Measurements from ENCODE around the gene PRRG2. TPM values are rescaled to one million over a fixed set of nuclear protein-coding genes. Genes with fewer than 3 reads are reported as not detected.

Gene PRRG2
- total RNA-seq, 1 donor from 2014 or later = 10.1 TPM

DNA sequence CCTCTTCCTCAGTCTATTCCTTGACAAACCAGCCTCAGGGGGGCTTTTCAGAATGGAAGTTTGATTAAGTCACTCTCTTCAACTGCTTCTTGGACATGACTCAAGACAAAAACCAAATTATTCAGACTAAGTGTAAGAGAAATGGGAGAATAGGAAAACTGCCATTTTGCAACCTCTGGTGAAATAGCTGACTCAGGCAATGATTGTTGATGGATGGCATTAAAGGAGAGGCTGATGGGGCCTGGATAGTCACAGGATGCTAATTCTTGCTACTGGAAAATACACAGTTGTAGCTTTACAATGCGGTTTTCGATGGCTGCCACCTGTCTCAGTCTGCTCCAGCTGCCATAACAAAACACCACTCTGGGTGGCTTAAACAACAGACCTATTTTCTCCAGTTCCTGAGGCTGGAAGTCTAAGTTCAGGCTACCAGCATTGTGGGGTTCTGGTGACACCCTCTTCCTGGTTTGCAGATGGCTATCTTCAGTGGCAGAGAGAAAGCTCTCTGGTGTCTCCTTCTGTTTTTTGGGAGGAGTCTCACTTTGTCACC is 6.8 kb upstream of the PRRG2 start:
- H3K4me1 ChIP-seq = peaks cover 12% of the 10 kb centered on the region
- H3K27me3 ChIP-seq = no peaks in the 10 kb centered on the region
- TF ChIP-seq, protein P1, sequence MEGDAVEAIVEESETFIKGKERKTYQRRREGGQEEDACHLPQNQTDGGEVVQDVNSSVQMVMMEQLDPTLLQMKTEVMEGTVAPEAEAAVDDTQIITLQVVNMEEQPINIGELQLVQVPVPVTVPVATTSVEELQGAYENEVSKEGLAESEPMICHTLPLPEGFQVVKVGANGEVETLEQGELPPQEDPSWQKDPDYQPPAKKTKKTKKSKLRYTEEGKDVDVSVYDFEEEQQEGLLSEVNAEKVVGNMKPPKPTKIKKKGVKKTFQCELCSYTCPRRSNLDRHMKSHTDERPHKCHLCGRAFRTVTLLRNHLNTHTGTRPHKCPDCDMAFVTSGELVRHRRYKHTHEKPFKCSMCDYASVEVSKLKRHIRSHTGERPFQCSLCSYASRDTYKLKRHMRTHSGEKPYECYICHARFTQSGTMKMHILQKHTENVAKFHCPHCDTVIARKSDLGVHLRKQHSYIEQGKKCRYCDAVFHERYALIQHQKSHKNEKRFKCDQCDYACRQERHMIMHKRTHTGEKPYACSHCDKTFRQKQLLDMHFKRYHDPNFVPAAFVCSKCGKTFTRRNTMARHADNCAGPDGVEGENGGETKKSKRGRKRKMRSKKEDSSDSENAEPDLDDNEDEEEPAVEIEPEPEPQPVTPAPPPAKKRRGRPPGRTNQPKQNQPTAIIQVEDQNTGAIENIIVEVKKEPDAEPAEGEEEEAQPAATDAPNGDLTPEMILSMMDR (IDR thresholded peaks at IDR 0.05) = no peak
- no peak overlapping the region for H3K4me3 ChIP-seq
- intact Hi-C loops (cut with DNase I) = no loop called here
- peaks cover 27% of the 10 kb centered on the region for H3K36me3 ChIP-seq
- no peak for DNase-seq
- H3K9me3 ChIP-seq = no peaks in the 10 kb centered on the region
- no peak for ATAC-seq
- no peak overlapping the region for H3K27ac ChIP-seq

DNA sequence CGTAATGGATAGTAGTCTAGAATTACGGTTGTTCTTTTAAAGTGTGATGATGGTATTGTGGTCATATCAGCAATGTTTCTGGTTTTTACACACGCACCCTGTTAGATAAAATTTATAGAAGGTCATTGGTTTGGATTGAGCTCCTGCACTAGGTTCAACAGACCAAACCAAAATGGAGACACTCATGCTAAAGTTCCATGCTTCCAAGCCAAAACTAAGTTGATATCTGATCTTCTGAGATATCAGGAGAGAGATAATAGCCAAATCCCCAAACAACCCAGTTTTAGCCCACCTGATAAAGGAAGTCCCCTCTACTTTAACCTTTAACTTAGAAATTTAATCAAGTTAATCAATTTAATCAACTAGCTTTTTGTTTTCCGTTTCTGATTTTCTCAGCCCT is 1.9 kb upstream of the PRRG2 start:
- Histone ChIP-seq H3K4me1 (peaks cover 9% of the 10 kb centered on the region), H3K27ac (no peak overlapping the region), H3K9me3 (no peaks in the 10 kb centered on the region), H3K36me3 (peaks cover 21% of the 10 kb centered on the region), H3K4me3 (peak overlapping the region; percentile 70), H3K27me3 (no peaks in the 10 kb centered on the region)
- DNase-seq = no peak
- ATAC-seq = no peak
- intact Hi-C loops (cut with DNase I) = no loop called here
- TF ChIP-seq, protein P1 (IDR thresholded peaks at IDR 0.05) = no peak

DNA sequence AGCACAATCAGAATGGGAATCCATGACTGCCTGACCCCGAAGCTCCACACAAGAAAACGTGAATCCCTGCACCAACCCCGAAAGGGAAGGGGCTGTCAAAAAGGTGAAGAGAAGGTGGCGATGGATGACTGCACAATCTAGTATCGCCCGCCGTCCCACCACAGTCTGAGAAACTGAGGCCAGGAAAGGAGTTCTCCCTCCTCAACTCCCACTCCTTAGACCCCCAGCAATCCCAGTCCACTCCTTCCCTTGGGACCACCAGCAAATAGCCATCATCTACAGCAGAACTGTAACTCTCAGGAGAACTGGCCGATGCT is 1.2 kb upstream of the PRRG2 start:
- H3K36me3 ChIP-seq = peaks cover 17% of the 10 kb centered on the region
- no peak for DNase-seq
- peak overlapping the region; percentile 76 for H3K27ac ChIP-seq
- no peaks in the 10 kb centered on the region for H3K9me3 ChIP-seq
- TF ChIP-seq, protein P1 (IDR thresholded peaks at IDR 0.05) = no peak
- H3K4me1 ChIP-seq = peaks cover 9% of the 10 kb centered on the region
- no peak for ATAC-seq
- H3K27me3 ChIP-seq = no peaks in the 10 kb centered on the region
- intact Hi-C loops (cut with DNase I) = no loop called here
- peak overlapping the region; percentile 70 for H3K4me3 ChIP-seq

DNA sequence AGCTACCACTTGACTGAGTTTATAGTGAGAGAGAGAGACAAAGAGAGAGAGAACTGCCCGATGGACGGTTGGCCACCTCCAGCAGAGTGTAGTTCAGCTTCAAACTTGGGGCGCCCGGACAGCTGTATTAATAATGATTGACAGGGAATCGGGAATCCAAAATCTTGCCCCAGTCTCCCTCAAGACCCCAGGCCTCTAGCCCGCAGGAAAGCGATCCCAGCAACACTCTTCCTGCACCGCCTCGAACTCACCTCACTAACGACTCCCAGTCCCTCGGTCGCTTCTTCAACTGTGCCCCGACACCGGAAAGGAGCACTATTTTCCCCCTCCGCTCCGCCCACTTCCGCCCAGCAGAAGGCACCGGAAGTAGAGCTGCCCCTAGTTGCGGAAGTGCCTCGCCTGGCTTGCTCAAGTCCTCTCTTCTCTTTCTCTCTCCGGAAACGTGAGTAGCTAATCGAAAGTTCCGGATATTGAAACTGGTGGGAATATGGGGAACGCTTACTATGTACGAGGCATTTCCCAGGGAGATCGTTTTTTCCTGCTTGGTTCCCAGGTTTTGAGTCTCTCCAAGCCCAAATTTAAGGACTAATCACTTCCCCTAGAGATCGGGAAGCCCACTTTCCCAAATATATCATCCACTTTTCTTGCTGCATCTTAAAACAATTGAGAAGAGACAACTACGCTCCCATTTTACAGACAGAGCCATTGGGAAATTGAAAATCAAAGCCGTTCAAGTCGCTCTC is 681 bp upstream of the PRRG2 start, which contains the start of gene NOSIP:
NOSIP (minus strand) TSS at position 293 of the 743 bp plus-strand sequence. CDS start 19,865 bp downstream, outside the sequence.
- Histone ChIP-seq H3K27me3 (no peaks in the 10 kb centered on the region), H3K4me3 (peak within 1 kb of the TSS; percentile 70), H3K36me3 (peaks cover 12% of the 10 kb centered on the region), H3K9me3 (no peaks in the 10 kb centered on the region), H3K4me1 (peaks cover 9% of the 10 kb centered on the region), H3K27ac (peak within 1 kb of the TSS; percentile 76)
- DNase-seq (peak; percentile 96), ATAC-seq (peak; percentile 98)
- TF ChIP-seq, protein P1 (IDR thresholded peaks at IDR 0.05) = no peak
- intact Hi-C loops (cut with DNase I) = no loop called here

DNA sequence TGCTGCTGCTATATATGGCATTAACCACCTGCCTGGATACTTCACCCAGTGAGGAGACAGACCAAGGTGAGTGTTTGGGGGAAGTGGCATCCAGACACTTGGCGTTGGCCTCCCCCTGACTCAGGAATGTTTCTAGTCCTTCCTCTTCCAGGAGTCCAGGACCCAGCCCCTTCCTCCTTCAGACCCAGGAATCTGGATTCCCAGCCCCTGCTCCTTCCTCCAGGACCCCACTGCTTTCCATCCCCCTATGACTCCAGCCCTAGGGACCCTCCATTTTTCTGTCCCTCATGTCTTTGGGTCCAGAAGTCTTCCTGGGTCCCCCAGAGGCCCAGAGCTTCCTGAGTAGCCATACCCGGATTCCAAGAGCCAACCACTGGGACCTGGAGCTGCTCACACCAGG is 2.1 kb downstream of the PRRG2 start:
- DNase-seq = no peak
- Histone ChIP-seq H3K9me3 (no peaks in the 10 kb centered on the region), H3K27ac (no peak overlapping the region), H3K4me3 (no peak overlapping the region), H3K4me1 (peaks cover 9% of the 10 kb centered on the region), H3K36me3 (no peaks in the 10 kb centered on the region), H3K27me3 (no peaks in the 10 kb centered on the region)
- TF ChIP-seq, protein P1 (IDR thresholded peaks at IDR 0.05) = no peak
- intact Hi-C loops (cut with DNase I) = no loop called here
- no peak for ATAC-seq
